ENCODE results near the gene OVCH1. TPM values are rescaled to one million over a fixed set of nuclear protein-coding genes. Genes with fewer than 3 reads are reported as not detected.

Gene OVCH1
- total and polyA plus RNA-seq, 2 experiments from 2014 or later = 0.53 TPM; not detected in 1

- no peaks in the 10 kb centered on the region for H3K79me2 ChIP-seq
- no peaks in the 10 kb centered on the region for H4K20me1 ChIP-seq (ENCODE audit: insufficient read depth, poor library complexity, severe bottlenecking)
- H2AFZ ChIP-seq = no peak overlapping the region
- no peaks in the 10 kb centered on the region for H3K4me1 ChIP-seq (ENCODE audit: insufficient read depth)
- no peak overlapping the region for H3K4me3 ChIP-seq
- H3K27ac ChIP-seq = no peak overlapping the region
- DNase-seq (ENCODE audit: low spot score) = peak; percentile 20
- 90% methylated on average over 2 of the region's 2 CpGs for WGBS (ENCODE audit: low lambda C conversion rate, missing lambda C conversion rate)
- no peaks in the 10 kb centered on the region for H3K9me2 ChIP-seq (replicated peaks; ENCODE audit: insufficient read depth)
- TF ChIP-seq CTCF (IDR thresholded peaks at IDR 0.05; ENCODE audit: poor library complexity) = no peak
- no peak for TF ChIP-seq EZH2 (IDR thresholded peaks at IDR 0.05; ENCODE audit: borderline replicate concordance)
- TF ChIP-seq EZH2phosphoT487 (IDR thresholded peaks at IDR 0.05; ENCODE audit: low read depth, severe bottlenecking, unreplicated experiment) = no peak
- no peak overlapping the region for H3K4me2 ChIP-seq
- H3K27me3 ChIP-seq = no peaks in the 10 kb centered on the region
- H3K9me3 ChIP-seq (ENCODE audit: low read depth) = no peaks in the 10 kb centered on the region
- no peaks in the 10 kb centered on the region for H3K36me3 ChIP-seq (replicated peaks; ENCODE audit: insufficient read depth, low read depth)
These were observed 37.4 kb upstream of the OVCH1 start for GRCh38 chr12:29534935-29535334.

- no peak for TF ChIP-seq EZH2phosphoT487 (IDR thresholded peaks at IDR 0.05; ENCODE audit: low read depth, severe bottlenecking, unreplicated experiment)
- TF ChIP-seq EZH2 (IDR thresholded peaks at IDR 0.05; ENCODE audit: borderline replicate concordance) = no peak
- no peak for TF ChIP-seq CTCF (IDR thresholded peaks at IDR 0.05; ENCODE audit: poor library complexity)
- Histone ChIP-seq H3K27me3 (no peaks in the 10 kb centered on the region), H4K20me1 (ENCODE audit: insufficient read depth, poor library complexity, severe bottlenecking) (no peaks in the 10 kb centered on the region), H3K9me2 (replicated peaks; ENCODE audit: insufficient read depth) (no peaks in the 10 kb centered on the region), H3K79me2 (no peaks in the 10 kb centered on the region), H3K4me2 (no peak overlapping the region), H3K4me3 (no peak overlapping the region), H3K27ac (no peak overlapping the region), H3K4me1 (ENCODE audit: insufficient read depth) (no peaks in the 10 kb centered on the region), H3K9me3 (ENCODE audit: low read depth) (no peaks in the 10 kb centered on the region), H3K36me3 (replicated peaks; ENCODE audit: insufficient read depth, low read depth) (no peaks in the 10 kb centered on the region), H2AFZ (no peak overlapping the region)
- no peak for DNase-seq (ENCODE audit: low spot score)
- 75% methylated on average over 4 of the region's 4 CpGs for WGBS (ENCODE audit: low lambda C conversion rate, missing lambda C conversion rate)
These were observed 36.5 kb upstream of the OVCH1 start for GRCh38 chr12:29533815-29534489.

GRCh38 chr12:29531471-29531870, 34.0 kb upstream of the OVCH1 start:
- no peak overlapping the region for H2AFZ ChIP-seq
- 30% methylated on average over 1 of the region's 1 CpG for WGBS (ENCODE audit: low lambda C conversion rate, missing lambda C conversion rate)

More at GRCh38 chr12:29531471-29531870, 34.0 kb upstream of the OVCH1 start:
- Histone ChIP-seq H3K4me1 (ENCODE audit: insufficient read depth) (no peaks in the 10 kb centered on the region), H3K4me3 (no peak overlapping the region), H3K9me2 (replicated peaks; ENCODE audit: insufficient read depth) (no peaks in the 10 kb centered on the region), H4K20me1 (ENCODE audit: insufficient read depth, poor library complexity, severe bottlenecking) (no peaks in the 10 kb centered on the region), H3K27me3 (no peaks in the 10 kb centered on the region), H3K79me2 (no peaks in the 10 kb centered on the region), H3K9me3 (ENCODE audit: low read depth) (no peaks in the 10 kb centered on the region), H3K27ac (no peak overlapping the region), H3K4me2 (no peak overlapping the region), H3K36me3 (replicated peaks; ENCODE audit: insufficient read depth, low read depth) (no peaks in the 10 kb centered on the region)
- no peak for DNase-seq (ENCODE audit: low spot score)
- no peak for TF ChIP-seq CTCF (IDR thresholded peaks at IDR 0.05; ENCODE audit: poor library complexity)
- no peak for TF ChIP-seq EZH2 (IDR thresholded peaks at IDR 0.05; ENCODE audit: borderline replicate concordance)
- TF ChIP-seq EZH2phosphoT487 (IDR thresholded peaks at IDR 0.05; ENCODE audit: low read depth, severe bottlenecking, unreplicated experiment) = no peak

Measured in hepatocyte (in vitro differentiated cells).